MG63 (cell line): ENCODE measurements around the gene GALNT10. TPM values are rescaled to one million over a fixed set of nuclear protein-coding genes. Genes with fewer than 3 reads are reported as not detected.

Experiments used
- total RNA-seq: library from RNA; depleted of rRNA; stranded (reverse); fragments of >200 nt; shearing (Covaris generic); gene quantifications from 2 replicates; pipeline ENCODE4 v1.2.3, GENCODE V29; 2014; ENCODE audit warnings: low replicate concordance; rRNA removed

GALNT10 gene
- total RNA-seq, 1 experiment from 2014 or later = 26.3 TPM

Other genes with a start within 250 kb of the GALNT10 start
- gene FAM114A2, start 151.8 kb upstream of the GALNT10 start, total RNA-seq = 28.1 and 36.1 TPM in 2 replicates
- 37.2 and 38.1 TPM in 2 replicates for gene MFAP3, start 151.8 kb upstream of the GALNT10 start, total RNA-seq